Sigmoid colon (tissue), 4 donors: ENCODE measurements around the gene NLGN1.

Source experiments
- EP300 ChIP-seq, 4 donors: sonication (generic); formaldehyde crosslinking; IDR thresholded peaks; one replicate each; pipeline ENCODE4 v1.6.1; 2017; ENCODE audit warnings: antibody characterized with exemption in 4 of 4
- POLR2AphosphoS5 ChIP-seq, 4 donors: sonication (generic); formaldehyde crosslinking; IDR thresholded peaks; one replicate each; pipeline ENCODE4 v1.6.1; 2017; ENCODE audit warnings: antibody characterized with exemption in 4 of 4
- TF ChIP-seq, protein P1 (sequence below), 4 experiments: fragments of 450-650 bp in 3 of 4; fragments of 200-600 bp in 1 of 4; IDR thresholded peaks; one replicate each; pipeline ENCODE4 v1.5.1; 2016 to 2019; ENCODE audit warnings: antibody characterized with exemption in 4 of 4, mild to moderate bottlenecking in 3 of 4, moderate library complexity in 2 of 4

DNA sequence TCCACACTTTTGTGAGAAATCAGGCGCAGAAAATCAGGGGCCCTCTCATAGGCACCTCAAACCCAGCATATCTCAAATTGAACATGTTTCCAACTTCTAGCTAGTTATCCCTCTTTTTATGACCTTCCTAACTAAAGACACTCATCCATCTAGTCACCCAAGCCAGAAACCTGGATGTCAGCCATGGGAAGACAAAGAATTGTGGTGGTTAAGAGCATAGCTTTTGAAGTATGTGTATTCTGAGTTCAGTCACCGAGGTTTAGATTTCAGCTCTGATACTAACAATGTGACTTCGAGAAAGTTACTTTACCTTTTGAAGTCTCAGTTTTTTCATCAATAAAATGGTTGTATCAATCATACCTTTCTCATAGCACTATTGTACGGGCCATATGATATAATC is 495.5 kb downstream of the NLGN1 start:
- TF ChIP-seq, protein P1, sequence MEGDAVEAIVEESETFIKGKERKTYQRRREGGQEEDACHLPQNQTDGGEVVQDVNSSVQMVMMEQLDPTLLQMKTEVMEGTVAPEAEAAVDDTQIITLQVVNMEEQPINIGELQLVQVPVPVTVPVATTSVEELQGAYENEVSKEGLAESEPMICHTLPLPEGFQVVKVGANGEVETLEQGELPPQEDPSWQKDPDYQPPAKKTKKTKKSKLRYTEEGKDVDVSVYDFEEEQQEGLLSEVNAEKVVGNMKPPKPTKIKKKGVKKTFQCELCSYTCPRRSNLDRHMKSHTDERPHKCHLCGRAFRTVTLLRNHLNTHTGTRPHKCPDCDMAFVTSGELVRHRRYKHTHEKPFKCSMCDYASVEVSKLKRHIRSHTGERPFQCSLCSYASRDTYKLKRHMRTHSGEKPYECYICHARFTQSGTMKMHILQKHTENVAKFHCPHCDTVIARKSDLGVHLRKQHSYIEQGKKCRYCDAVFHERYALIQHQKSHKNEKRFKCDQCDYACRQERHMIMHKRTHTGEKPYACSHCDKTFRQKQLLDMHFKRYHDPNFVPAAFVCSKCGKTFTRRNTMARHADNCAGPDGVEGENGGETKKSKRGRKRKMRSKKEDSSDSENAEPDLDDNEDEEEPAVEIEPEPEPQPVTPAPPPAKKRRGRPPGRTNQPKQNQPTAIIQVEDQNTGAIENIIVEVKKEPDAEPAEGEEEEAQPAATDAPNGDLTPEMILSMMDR (IDR thresholded peaks at IDR 0.05), result no peak
- no peak for TF ChIP-seq EP300 (IDR thresholded peaks at IDR 0.05)
- TF ChIP-seq POLR2AphosphoS5 (IDR thresholded peaks at IDR 0.05), result no peak
